ENCODE measurements around the gene RPS3A.

DNA sequence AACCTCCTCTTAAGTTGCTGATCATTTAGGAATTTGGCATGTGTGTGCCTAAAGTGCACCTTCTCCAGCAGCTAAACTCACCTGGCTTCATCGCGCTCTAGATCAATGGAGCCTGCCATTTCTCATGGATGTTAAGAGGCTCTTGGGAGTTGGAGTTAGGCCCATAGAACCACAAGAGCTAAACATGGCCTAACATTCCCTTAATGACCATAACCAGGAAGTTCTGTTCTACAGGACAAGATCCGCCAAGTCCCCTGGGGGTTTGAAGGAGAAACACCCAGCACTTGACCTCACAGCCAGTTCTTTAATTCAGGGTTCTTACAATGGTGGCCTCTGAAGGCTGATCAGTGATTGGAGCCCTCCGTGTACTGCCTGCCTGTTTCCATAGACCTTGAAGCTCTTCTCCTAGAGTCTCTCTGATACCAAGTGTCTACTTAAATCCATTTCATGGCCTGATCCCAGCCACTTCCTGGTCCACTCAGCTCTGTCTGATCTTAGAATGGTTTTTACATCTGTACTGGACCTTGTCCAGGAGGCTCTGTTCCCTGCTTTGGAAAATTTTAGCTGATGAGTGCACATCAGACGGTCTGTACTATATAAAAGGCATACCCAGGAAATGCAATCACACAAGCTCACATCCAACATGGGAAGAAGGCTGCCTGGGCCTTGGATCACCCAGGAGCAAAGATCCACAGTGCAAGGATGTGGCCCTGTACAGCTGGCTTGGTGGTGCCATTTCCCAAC, 45.1 kb downstream of the RPS3A start:
- TF ChIP-seq POLR2AphosphoS5 (IDR thresholded peaks at IDR 0.05; ENCODE audit: borderline replicate concordance, low read depth, low read length): no peak
- TF ChIP-seq EZH2 (IDR thresholded peaks at IDR 0.05): no peak
- TF ChIP-seq FOXP2 (optimal IDR thresholded peaks at IDR 0.05; ENCODE audit: control extremely low read depth, extremely low read length, insufficient read depth): no peak

All from SK-N-MC (cell line).